ENCODE results near the gene VIM. TPM values are rescaled to one million over a fixed set of nuclear protein-coding genes. Genes with fewer than 3 reads are reported as not detected.

The VIM gene
- total and polyA plus RNA-seq, 12 donors = 232 to 834 (median 375) TPM

DNA sequence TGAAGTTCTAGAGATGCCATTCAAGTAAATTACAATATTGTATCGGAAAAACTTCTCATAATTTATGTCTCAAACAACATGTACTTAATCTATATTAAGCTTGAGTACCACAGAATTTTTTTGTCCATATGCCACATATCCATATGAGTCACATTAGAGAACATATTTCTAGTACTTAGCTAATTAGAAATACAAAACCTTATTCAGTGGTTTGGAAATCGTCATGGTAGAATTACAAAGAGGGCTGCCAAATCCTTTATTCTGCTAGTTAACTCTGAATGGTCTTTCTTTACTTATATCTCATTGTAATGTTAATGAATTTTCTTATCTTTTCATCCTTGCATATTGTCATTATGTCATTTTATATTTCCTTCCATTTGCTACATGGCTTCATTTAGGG, 9.0 kb upstream of the VIM start:
- 91 to 92% methylated on average over 2 of the region's 2 CpGs for WGBS, 2 donors
- Histone ChIP-seq H3K4me1 (peaks cover 0 to 49% (median 4%) of the 10 kb centered on the region in 9 donors), H3K4me3 (no peak overlapping the region), H3K9me3 (no peaks in the 10 kb centered on the region), H3K27me3 (no peaks in the 10 kb centered on the region), H3K27ac (no peak overlapping the region), H3K36me3 (no peaks in the 10 kb centered on the region)
- no peak for DNase-seq
- intact Hi-C loops (cut with DNase I) = no loop called here
- TF ChIP-seq CTCF (IDR thresholded peaks at IDR 0.05) = no peak
- ATAC-seq = no peak

DNA sequence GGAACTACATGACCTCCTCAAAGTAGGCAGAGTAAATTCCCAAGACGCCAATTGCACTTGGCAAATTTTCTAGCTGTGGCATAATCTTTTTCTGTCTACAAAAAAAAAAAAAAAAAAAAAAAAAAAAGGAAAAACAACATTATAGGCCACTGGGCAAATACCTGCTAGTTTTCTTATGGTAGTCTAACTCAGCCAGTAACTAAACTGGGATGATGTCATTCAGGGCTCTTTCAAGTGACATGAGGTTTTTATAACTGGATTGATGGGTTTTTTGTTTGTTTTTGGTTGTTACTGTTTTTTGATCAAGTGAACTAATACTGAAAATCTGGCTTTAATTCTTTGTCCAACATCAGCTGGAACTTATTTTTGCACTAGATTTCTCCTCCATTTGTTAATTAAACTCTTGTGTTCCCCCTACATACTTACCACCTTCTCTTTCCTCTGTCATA, 7.4 kb upstream of the VIM start:
- intact Hi-C loops (cut with DNase I) = loop anchor here in 2 of 10 donors (10.0 kb wide), 2 partner anchors 216 to 226 kb away; no protein-coding TSS in a partner anchor

GRCh38 chr10:17222329-17222728, 5.7 kb upstream of the VIM start:
- DNase-seq = no peak
- no peak overlapping the region for H3K4me3 ChIP-seq
- ATAC-seq = peak in 1 of 8 donors; percentile 27
- peaks cover 0 to 30% (median 8%) of the 10 kb centered on the region in 9 donors for H3K4me1 ChIP-seq
- no peaks in the 10 kb centered on the region for H3K36me3 ChIP-seq
- 70 to 73% methylated on average over 4 of the region's 4 CpGs for WGBS, 2 donors
- no peak for TF ChIP-seq CTCF (IDR thresholded peaks at IDR 0.05)
- H3K27ac ChIP-seq = peak overlapping the region in 1 of 10 donors; percentile 5
- intact Hi-C loops (cut with DNase I) = loop anchor here in 2 of 10 donors (10.0 kb wide), 2 partner anchors 218 to 228 kb away; no protein-coding TSS in a partner anchor
- no peaks in the 10 kb centered on the region for H3K27me3 ChIP-seq
- no peaks in the 10 kb centered on the region for H3K9me3 ChIP-seq

More for the DNA sequence above, 7.4 kb upstream of the VIM start:
- no peak overlapping the region for H3K27ac ChIP-seq
- H3K36me3 ChIP-seq = no peaks in the 10 kb centered on the region
- H3K27me3 ChIP-seq = no peaks in the 10 kb centered on the region
- H3K4me1 ChIP-seq = peaks cover 0 to 32% (median 4%) of the 10 kb centered on the region in 9 donors
- ATAC-seq = no peak
- H3K4me3 ChIP-seq = no peak overlapping the region
- 91% methylated on average over 1 of the region's 1 CpG for WGBS, 2 donors
- TF ChIP-seq CTCF (IDR thresholded peaks at IDR 0.05) = no peak
- no peaks in the 10 kb centered on the region for H3K9me3 ChIP-seq
- no peak for DNase-seq

DNA sequence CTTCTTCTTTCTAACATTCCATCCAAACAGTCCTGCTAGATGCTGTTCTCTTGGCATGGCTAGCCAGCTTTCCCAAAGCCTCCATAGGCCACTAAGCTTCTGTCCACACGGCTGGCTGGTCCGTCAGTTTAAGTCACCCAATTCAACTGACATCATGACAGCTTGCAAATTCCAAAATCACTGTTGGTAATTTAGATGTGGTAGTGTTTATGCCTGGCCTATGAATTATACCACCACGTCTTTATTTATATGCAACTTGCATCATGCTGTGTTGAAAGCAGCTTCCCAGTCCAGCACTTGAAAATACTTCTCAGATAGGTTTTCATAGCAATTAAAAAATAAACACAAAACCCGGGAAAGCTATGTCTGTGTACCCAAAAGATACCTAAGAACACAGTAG, 2.2 kb upstream of the VIM start:
- intact Hi-C loops (cut with DNase I) = loop anchor here in 4 of 10 donors (5.0 to 10.0 kb wide), 3 partner anchors 219 to 231 kb away; no protein-coding TSS in a partner anchor
- H3K9me3 ChIP-seq = no peaks in the 10 kb centered on the region
- DNase-seq (no peak), ATAC-seq (no peak)
- H3K27me3 ChIP-seq = peaks cover 0 to 14% (median 0%) of the 10 kb centered on the region in 7 donors
- no peak overlapping the region for H3K4me3 ChIP-seq
- peaks cover 0 to 34% (median 13%) of the 10 kb centered on the region in 9 donors for H3K4me1 ChIP-seq
- no peak for TF ChIP-seq CTCF (IDR thresholded peaks at IDR 0.05)
- H3K27ac ChIP-seq = no peak overlapping the region
- 87 to 91% methylated on average over 4 of the region's 4 CpGs for WGBS, 2 donors
- H3K36me3 ChIP-seq = peaks cover 0 to 11% (median 0%) of the 10 kb centered on the region in 9 donors
